ENCODE results near the gene MYBPH. TPM values are rescaled to one million over a fixed set of nuclear protein-coding genes. Genes with fewer than 3 reads are reported as not detected.
A peak's percentile ranks its signal among the peaks of the same experiment; 100 is the strongest.

MYBPH gene
- total and polyA plus RNA-seq, 2 donors (not counting 3 experiments of a cell fraction or from before 2014, with no cell fraction given) = not detected

- no TSS peak for BruUV-seq (replicated peaks)
- Histone ChIP-seq H3K4me2 (ENCODE audit: insufficient read depth, low read length) (peak overlapping the region; percentile 67), H2AFZ (ENCODE audit: low read depth, low read length) (peak overlapping the region; percentile 37), H3K27me3 (ENCODE audit: control insufficient read depth in 2 of 2, insufficient read depth in 2 of 2, low read length in 2 of 2) (peaks cover 1 to 9% of the 10 kb centered on the region in 2 experiments), H3K79me2 (ENCODE audit: control insufficient read depth, insufficient read depth, low read length) (no peaks in the 10 kb centered on the region), H3K36me3 (ENCODE audit: control insufficient read depth in 2 of 2, extremely low read depth in 1 of 2, insufficient read depth in 2 of 2, low read length in 2 of 2) (no peaks in the 10 kb centered on the region), H3K4me3 (replicated peaks in 1 of 3; ENCODE audit: insufficient read depth in 1 of 3, low read depth in 1 of 3, low read length in 3 of 3) (no peak overlapping the region), H3K9ac (replicated peaks; ENCODE audit: extremely low read depth, insufficient read depth, low read length) (no peak overlapping the region), H3K9me1 (replicated peaks; ENCODE audit: control insufficient read depth, extremely low read depth, insufficient read depth, low read length) (no peaks in the 10 kb centered on the region), H4K20me1 (replicated peaks; ENCODE audit: control insufficient read depth, extremely low read depth, insufficient read depth, low read length) (no peaks in the 10 kb centered on the region), H3K4me1 (ENCODE audit: control insufficient read depth, extremely low read depth, insufficient read depth, low read length) (peaks cover 28% of the 10 kb centered on the region), H3K9me3 (replicated peaks; ENCODE audit: control insufficient read depth, insufficient read depth, low read length) (no peaks in the 10 kb centered on the region), H3K27ac (ENCODE audit: insufficient read depth, low read depth, low read length) (peak overlapping the region; percentile 62)
- POLR2A ChIA-PET = no interaction called here
- TF ChIP-seq, protein P1, sequence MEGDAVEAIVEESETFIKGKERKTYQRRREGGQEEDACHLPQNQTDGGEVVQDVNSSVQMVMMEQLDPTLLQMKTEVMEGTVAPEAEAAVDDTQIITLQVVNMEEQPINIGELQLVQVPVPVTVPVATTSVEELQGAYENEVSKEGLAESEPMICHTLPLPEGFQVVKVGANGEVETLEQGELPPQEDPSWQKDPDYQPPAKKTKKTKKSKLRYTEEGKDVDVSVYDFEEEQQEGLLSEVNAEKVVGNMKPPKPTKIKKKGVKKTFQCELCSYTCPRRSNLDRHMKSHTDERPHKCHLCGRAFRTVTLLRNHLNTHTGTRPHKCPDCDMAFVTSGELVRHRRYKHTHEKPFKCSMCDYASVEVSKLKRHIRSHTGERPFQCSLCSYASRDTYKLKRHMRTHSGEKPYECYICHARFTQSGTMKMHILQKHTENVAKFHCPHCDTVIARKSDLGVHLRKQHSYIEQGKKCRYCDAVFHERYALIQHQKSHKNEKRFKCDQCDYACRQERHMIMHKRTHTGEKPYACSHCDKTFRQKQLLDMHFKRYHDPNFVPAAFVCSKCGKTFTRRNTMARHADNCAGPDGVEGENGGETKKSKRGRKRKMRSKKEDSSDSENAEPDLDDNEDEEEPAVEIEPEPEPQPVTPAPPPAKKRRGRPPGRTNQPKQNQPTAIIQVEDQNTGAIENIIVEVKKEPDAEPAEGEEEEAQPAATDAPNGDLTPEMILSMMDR (IDR thresholded peaks at IDR 0.05; ENCODE audit: extremely low read depth in 1 of 2, insufficient read depth in 1 of 2, low read depth in 1 of 2, low read length in 2 of 2) = no peak
- TF ChIP-seq GATA2 (IDR thresholded peaks at IDR 0.05; ENCODE audit: insufficient read depth, insufficient read length, low read depth, low read length) = peak; percentile 91
- CTCF ChIA-PET = interaction anchor here (0.8 to 4.8 kb wide), 10 partner anchors 9 to 116 kb away, joined by 3 to 34 read pairs (median 6); no protein-coding TSS in a partner anchor
- FAIRE-seq (peak; percentile 56), DNase-seq (ENCODE audit: low read depth, low spot score) (peak; percentile 36)
- dilution Hi-C loops (cut with MboI; ENCODE audit: extremely low pct_ligation_motif_present, low sequenced_read_pairs) = no loop called here
- intact Hi-C loops (cut with micrococcal nuclease) = no loop called here
Observed at GRCh38 chr1:203153051-203153988, 22.3 kb downstream of the MYBPH start.

All from endothelial cell of umbilical vein (primary cell).